ENCODE measurements around the gene IER3IP1. TPM values are rescaled to one million over a fixed set of nuclear protein-coding genes. Genes with fewer than 3 reads are reported as not detected.
"Not testable (repeated sequence)": the region's sequence is repeated elsewhere in the genome, so short reads cannot be mapped to it uniquely, and the experiment has no call there.

The IER3IP1 gene
- total RNA-seq, 4 donors from 2014 or later, result 8.1 to 11.1 (median 8.8) TPM

DNA sequence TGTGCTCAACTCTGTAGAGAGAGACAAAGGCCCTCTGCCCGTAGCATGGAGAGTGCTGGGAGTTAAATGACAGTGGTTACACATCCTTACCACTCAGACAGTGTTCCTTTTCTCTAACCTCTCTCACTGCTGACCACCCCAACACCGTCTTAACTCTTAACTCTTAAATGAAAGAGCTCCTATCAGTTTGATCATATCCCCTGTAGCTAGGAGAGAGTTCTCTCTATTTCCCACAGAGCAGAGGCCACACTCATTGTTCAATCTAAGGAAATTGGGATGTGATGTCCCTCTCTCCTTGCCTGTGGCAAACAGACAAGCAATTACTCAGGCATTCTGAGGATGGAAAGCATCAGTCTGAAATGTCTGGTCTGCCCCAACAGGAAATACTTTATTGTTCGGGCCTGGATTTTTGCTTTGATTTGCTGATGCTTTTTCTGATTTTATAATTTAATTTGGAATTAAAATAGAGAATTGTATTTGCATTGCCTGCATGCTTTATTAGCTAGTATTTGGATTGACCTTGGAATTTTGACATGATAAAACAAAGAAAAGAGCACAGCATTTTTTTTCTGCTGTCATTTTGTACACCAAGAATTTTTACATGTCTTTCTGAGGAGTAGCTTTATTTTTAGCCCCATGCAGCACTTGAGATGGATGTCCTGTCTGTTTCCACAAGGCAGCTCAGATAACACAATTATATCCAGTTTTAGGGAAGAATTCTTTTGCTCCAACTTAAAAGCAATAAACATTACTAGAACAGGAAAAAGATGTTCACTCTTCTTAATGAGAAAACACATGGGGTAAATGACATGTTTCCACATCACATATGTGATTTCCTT is 27.7 kb upstream of the IER3IP1 start:
- H3K36me3 ChIP-seq, result no peaks in the 10 kb centered on the region
- TF ChIP-seq, protein P1, sequence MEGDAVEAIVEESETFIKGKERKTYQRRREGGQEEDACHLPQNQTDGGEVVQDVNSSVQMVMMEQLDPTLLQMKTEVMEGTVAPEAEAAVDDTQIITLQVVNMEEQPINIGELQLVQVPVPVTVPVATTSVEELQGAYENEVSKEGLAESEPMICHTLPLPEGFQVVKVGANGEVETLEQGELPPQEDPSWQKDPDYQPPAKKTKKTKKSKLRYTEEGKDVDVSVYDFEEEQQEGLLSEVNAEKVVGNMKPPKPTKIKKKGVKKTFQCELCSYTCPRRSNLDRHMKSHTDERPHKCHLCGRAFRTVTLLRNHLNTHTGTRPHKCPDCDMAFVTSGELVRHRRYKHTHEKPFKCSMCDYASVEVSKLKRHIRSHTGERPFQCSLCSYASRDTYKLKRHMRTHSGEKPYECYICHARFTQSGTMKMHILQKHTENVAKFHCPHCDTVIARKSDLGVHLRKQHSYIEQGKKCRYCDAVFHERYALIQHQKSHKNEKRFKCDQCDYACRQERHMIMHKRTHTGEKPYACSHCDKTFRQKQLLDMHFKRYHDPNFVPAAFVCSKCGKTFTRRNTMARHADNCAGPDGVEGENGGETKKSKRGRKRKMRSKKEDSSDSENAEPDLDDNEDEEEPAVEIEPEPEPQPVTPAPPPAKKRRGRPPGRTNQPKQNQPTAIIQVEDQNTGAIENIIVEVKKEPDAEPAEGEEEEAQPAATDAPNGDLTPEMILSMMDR (IDR thresholded peaks at IDR 0.05), result no peak
- no peak for TF ChIP-seq POLR2A (IDR thresholded peaks at IDR 0.05)
- no peaks in the 10 kb centered on the region for H3K9me3 ChIP-seq
- H3K27me3 ChIP-seq, result no peaks in the 10 kb centered on the region
- H3K4me3 ChIP-seq, result no peak overlapping the region
- DNase-seq, result no peak
- H3K27ac ChIP-seq, result no peak overlapping the region
- no peaks in the 10 kb centered on the region for H3K4me1 ChIP-seq

DNA sequence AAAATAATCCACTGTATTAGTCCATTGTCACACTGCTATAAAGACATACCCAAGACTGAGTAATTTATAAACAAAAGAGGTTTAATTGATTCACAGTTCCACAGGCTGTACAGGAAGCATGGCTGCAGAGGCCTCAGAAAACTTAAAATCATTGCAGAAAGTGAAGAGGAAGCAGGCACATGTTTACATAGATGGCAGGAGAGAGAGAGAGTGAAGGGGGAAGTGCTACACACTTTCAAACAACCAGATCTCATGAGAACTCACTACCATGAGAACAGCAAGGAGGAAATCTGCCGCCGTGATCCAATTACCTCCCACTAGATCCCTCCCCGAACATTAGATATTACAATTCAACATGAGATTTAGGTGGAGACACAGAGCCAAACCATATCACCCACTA is 19.8 kb upstream of the IER3IP1 start:
- not testable (repeated sequence) for DNase-seq, H3K4me1 ChIP-seq, H3K27me3 ChIP-seq, H3K9me3 ChIP-seq, H3K36me3 ChIP-seq, H3K4me3 ChIP-seq, H3K27ac ChIP-seq

DNA sequence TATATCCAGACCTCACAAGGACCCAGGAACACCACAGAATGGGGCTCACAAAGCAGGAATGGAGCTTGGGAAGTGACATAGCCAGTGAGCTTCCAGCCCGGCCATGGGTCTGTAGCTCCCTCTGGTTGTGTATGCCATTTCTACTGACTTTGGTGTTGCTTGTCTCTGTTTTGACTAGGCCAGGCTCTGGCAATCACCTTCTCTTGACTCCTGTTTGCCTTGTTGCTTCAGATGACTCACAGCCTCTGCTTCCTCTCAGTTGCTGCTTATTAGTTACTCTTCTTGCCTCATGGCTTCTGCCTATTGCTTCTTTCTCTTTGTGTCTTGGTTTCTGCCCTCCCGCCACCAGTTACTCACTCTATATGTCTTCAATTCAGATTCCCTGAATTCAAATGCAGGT is 15.8 kb upstream of the IER3IP1 start:
- Histone ChIP-seq H3K27me3 (no peaks in the 10 kb centered on the region), H3K36me3 (no peaks in the 10 kb centered on the region), H3K27ac (no peak overlapping the region), H3K4me1 (no peaks in the 10 kb centered on the region), H3K9me3 (no peaks in the 10 kb centered on the region), H3K4me3 (no peak overlapping the region)
- no peak for TF ChIP-seq POLR2A (IDR thresholded peaks at IDR 0.05)
- TF ChIP-seq, protein P1 (IDR thresholded peaks at IDR 0.05), result no peak
- DNase-seq, result no peak

DNA sequence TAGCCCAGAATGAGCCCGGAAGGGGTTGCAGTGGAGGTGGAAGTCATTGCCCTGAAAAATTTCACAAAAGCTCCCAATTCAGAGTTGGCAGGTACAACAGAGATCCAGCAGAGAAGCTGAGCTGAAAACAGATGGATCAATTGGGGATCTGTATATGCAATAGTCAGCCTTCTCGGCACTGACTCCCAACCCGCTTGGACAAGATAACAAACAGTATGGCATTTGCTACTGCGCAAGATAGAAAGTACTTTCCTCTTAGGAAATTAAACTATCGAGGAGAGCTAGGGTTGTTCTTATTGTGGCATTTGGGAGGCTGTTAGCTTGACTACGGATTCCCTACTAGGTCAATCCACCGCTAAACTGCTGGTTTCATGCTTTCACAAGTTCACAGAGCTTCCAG is 11.6 kb upstream of the IER3IP1 start:
- Histone ChIP-seq H3K27ac (no peak overlapping the region), H3K4me1 (no peaks in the 10 kb centered on the region), H3K9me3 (peaks cover 0 to 9% (median 0%) of the 10 kb centered on the region in 4 donors), H3K36me3 (no peaks in the 10 kb centered on the region), H3K4me3 (no peak overlapping the region), H3K27me3 (no peaks in the 10 kb centered on the region)
- no peak for DNase-seq
- TF ChIP-seq POLR2A (IDR thresholded peaks at IDR 0.05), result no peak
- TF ChIP-seq, protein P1 (IDR thresholded peaks at IDR 0.05), result no peak

DNA sequence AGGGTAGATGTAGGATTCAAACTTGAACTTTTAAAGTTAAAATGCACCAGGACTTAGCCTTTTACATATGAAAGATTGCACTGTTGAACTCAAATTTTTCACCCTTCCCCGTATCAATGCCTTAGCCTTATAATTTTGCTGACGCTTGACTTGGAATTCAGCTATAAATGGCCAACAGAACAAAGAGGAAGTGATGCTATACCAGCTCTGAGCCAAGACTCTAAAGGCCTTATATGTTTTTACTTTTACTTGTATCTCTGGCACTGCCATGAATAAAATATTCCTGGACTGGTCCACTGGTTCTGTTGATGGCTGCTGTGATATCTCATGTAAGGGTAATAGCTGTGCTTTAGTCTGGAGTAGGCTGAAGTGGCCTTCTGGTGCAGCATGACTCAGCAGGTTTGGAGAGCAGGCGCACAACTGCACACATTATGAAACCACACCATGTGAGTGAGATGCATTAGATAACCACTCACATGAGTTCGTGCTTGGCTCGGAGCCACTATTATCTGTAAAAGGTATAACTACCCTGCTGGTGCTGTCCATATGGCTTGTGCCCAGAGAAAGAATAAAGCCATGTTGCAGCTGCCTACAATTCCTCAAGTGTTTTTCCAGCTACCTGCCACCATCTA is 8.4 kb upstream of the IER3IP1 start:
- no peak for DNase-seq
- H3K9me3 ChIP-seq, result peaks cover 0 to 9% (median 0%) of the 10 kb centered on the region in 4 donors
- H3K27ac ChIP-seq, result no peak overlapping the region
- TF ChIP-seq, protein P1 (IDR thresholded peaks at IDR 0.05), result no peak
- no peak for TF ChIP-seq POLR2A (IDR thresholded peaks at IDR 0.05)
- no peak overlapping the region for H3K4me3 ChIP-seq
- H3K27me3 ChIP-seq, result no peaks in the 10 kb centered on the region
- no peaks in the 10 kb centered on the region for H3K4me1 ChIP-seq
- no peaks in the 10 kb centered on the region for H3K36me3 ChIP-seq

DNA sequence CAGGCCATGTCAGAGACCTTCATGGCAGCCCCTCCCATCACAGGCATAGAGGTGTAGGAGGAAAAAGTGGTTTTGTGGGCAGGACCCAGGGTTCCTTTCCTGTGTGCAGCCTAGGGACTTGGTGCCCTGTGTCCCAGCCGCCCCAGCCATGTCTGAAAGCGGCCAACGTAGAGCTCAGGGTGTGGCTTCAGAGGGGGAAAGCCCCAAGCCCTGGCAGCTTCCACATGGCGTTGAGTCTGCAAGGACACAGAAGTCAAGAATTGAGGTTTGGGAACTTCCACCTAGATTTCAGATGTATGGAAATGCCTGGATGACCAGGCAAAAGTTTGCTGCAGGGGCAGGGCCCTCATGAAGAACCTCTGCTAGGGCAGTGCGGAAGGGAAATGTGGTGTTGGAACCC is 6.0 kb upstream of the IER3IP1 start:
- not testable (repeated sequence) for H3K9me3 ChIP-seq

More for the DNA sequence above, 6.0 kb upstream of the IER3IP1 start:
- H3K27ac ChIP-seq, DNase-seq, H3K36me3 ChIP-seq, H3K4me3 ChIP-seq, H3K4me1 ChIP-seq, H3K27me3 ChIP-seq: not testable (repeated sequence)
